MM.1S (cell line): ENCODE measurements around the gene RFNG.

Source experiments
- EZH2 ChIP-seq: fragments of 300-600 bp; sonication (generic); optimal IDR thresholded peaks from 2 replicates; pipeline ENCODE3; 2017; ENCODE audit warnings: low read depth, mild to moderate bottlenecking, antibody characterized with exemption, low read length, mixed read lengths
- TF ChIP-seq, protein P1 (sequence below): fragments of 300-600 bp; sonication (generic); IDR thresholded peaks from 2 replicates; pipeline ENCODE4 v1.5.1; 2016; ENCODE audit warnings: antibody characterized with exemption, low read length, mixed read lengths

GRCh38 chr17:82063424-82064415 is 12.1 kb upstream of the RFNG start:
- TF ChIP-seq, protein P1, sequence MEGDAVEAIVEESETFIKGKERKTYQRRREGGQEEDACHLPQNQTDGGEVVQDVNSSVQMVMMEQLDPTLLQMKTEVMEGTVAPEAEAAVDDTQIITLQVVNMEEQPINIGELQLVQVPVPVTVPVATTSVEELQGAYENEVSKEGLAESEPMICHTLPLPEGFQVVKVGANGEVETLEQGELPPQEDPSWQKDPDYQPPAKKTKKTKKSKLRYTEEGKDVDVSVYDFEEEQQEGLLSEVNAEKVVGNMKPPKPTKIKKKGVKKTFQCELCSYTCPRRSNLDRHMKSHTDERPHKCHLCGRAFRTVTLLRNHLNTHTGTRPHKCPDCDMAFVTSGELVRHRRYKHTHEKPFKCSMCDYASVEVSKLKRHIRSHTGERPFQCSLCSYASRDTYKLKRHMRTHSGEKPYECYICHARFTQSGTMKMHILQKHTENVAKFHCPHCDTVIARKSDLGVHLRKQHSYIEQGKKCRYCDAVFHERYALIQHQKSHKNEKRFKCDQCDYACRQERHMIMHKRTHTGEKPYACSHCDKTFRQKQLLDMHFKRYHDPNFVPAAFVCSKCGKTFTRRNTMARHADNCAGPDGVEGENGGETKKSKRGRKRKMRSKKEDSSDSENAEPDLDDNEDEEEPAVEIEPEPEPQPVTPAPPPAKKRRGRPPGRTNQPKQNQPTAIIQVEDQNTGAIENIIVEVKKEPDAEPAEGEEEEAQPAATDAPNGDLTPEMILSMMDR = no peak
- no peak for TF ChIP-seq EZH2
